Mesenchymal stem cell (in vitro differentiated cells and primary cell): ENCODE results near the gene CCDC171.

Source experiments
- DNase-seq: peaks from one replicate; pipeline ENCODE4 v3.0.0-alpha.2; 2013
- H2AFZ ChIP-seq: one replicate; pipeline ENCODE4 v1.6.1; 2013; ENCODE audit warnings: low read depth, mild to moderate bottlenecking, control low read depth, inconsistent platforms, low read length, moderate library complexity
- H2AK5ac ChIP-seq: 2 replicates; pipeline ENCODE4 v1.6.1; 2013; ENCODE audit warnings: low read length, moderate library complexity, mild to moderate bottlenecking, inconsistent platforms; ENCODE audit not compliant: severe bottlenecking
- H2BK120ac ChIP-seq: one replicate; pipeline ENCODE4 v1.6.1; 2013; ENCODE audit warnings: low read depth, mild to moderate bottlenecking, inconsistent platforms, low read length, moderate library complexity
- H2BK12ac ChIP-seq, 2 experiments: one replicate each; pipeline ENCODE4 v1.6.1; 2013; ENCODE audit warnings: inconsistent platforms in 2 of 2, low read length in 2 of 2, mild to moderate bottlenecking in 2 of 2, moderate library complexity in 2 of 2, control low read depth in 1 of 2
- H2BK15ac ChIP-seq: one replicate; pipeline ENCODE4 v1.6.1; 2013; ENCODE audit warnings: mild to moderate bottlenecking, low read depth, inconsistent platforms; ENCODE audit not compliant: poor library complexity, severe bottlenecking
- H2BK5ac ChIP-seq: 2 replicates; pipeline ENCODE4 v1.6.1; 2013; ENCODE audit warnings: low read depth, mild to moderate bottlenecking, low read length, control low read depth, inconsistent platforms; ENCODE audit not compliant: poor library complexity, severe bottlenecking
- H3K14ac ChIP-seq, 2 experiments: one replicate each; pipeline ENCODE4 v1.6.1; 2013; ENCODE audit warnings: inconsistent platforms in 2 of 2, low read length in 2 of 2, control low read depth in 1 of 2, mild to moderate bottlenecking in 1 of 2, moderate library complexity in 1 of 2
- H3K18ac ChIP-seq, 2 experiments: one replicate each; pipeline ENCODE4 v1.6.1; 2013; ENCODE audit warnings: inconsistent platforms in 2 of 2, low read length in 2 of 2, control low read depth in 1 of 2, low read depth in 1 of 2, mild to moderate bottlenecking in 1 of 2
- H3K23ac ChIP-seq, 2 experiments: one replicate each; pipeline ENCODE4 v1.6.1; 2013; ENCODE audit warnings: inconsistent platforms in 2 of 2, low read length in 2 of 2, mild to moderate bottlenecking in 2 of 2, moderate library complexity in 2 of 2, control low read depth in 1 of 2
- H3K27ac ChIP-seq: 2 replicates; pipeline ENCODE4 v1.5.1; 2013; ENCODE audit warnings: mild to moderate bottlenecking, moderate library complexity, low read length, control low read depth, inconsistent platforms; ENCODE audit not compliant: poor library complexity, severe bottlenecking
- H3K27me3 ChIP-seq, 2 experiments: 2 replicates each; pipeline versions ENCODE4 v1.6.1 to v1.7.0; 2013; ENCODE audit warnings: low read length in 2 of 2, mild to moderate bottlenecking in 2 of 2, moderate library complexity in 2 of 2, control low read depth in 1 of 2, inconsistent platforms in 1 of 2; ENCODE audit not compliant: control insufficient read depth in 1 of 2, insufficient read depth in 1 of 2
- H3K36me3 ChIP-seq, 2 experiments: 2 replicates each; pipeline versions ENCODE4 v1.6.1 to v1.7.0; 2013; ENCODE audit warnings: low read length in 2 of 2, control low read depth in 1 of 2, inconsistent platforms in 1 of 2, low read depth in 1 of 2, mild to moderate bottlenecking in 1 of 2; ENCODE audit not compliant: insufficient read depth in 2 of 2, control insufficient read depth in 1 of 2
- H3K4ac ChIP-seq, 2 experiments: one replicate each; pipeline ENCODE4 v1.6.1; 2013; ENCODE audit warnings: inconsistent platforms in 2 of 2, low read length in 2 of 2, mild to moderate bottlenecking in 2 of 2, moderate library complexity in 2 of 2, control low read depth in 1 of 2, low read depth in 1 of 2
- H3K4me1 ChIP-seq: 2 replicates; pipeline ENCODE4 v1.6.1; 2013; ENCODE audit warnings: low read depth, low read length, control low read depth; ENCODE audit not compliant: control insufficient read depth, insufficient read depth
- H3K4me2 ChIP-seq: 2 replicates; pipeline ENCODE4 v1.6.1; 2013; ENCODE audit warnings: low read length, mild to moderate bottlenecking, inconsistent platforms; ENCODE audit not compliant: poor library complexity, severe bottlenecking
- H3K4me3 ChIP-seq, 2 experiments: 2 replicates each; pipeline versions ENCODE4 v1.5.1 to v1.7.0; 2013; ENCODE audit warnings: low read length in 2 of 2, mild to moderate bottlenecking in 2 of 2, control low read depth in 1 of 2, low read depth in 1 of 2; ENCODE audit not compliant: insufficient read depth in 1 of 2
- H3K79me1 ChIP-seq: replicated peaks from 2 replicates; pipeline ENCODE4 v1.6.1; 2013; ENCODE audit warnings: mild to moderate bottlenecking, control low read depth, low read length, inconsistent platforms; ENCODE audit not compliant: poor library complexity, severe bottlenecking
- H3K9ac ChIP-seq: 2 replicates; pipeline ENCODE4 v1.7.0; 2013; ENCODE audit warnings: mild to moderate bottlenecking, low read length, moderate library complexity
- H3K9me3 ChIP-seq: 2 replicates; pipeline ENCODE4 v1.7.0; 2013; ENCODE audit warnings: mild to moderate bottlenecking, low read length; ENCODE audit not compliant: control insufficient read depth
- H4K8ac ChIP-seq: one replicate; pipeline ENCODE4 v1.6.1; 2013; ENCODE audit warnings: inconsistent platforms, mild to moderate bottlenecking, low read length, moderate library complexity
- H4K91ac ChIP-seq: one replicate; pipeline ENCODE4 v1.6.1; 2013; ENCODE audit warnings: mild to moderate bottlenecking, low read length, inconsistent platforms
- WGBS: methylation state at CpG from one replicate; pipeline ENCODE4 v1.1.7; 2013; ENCODE audit warnings: mixed read lengths; 5-methylcytosine and 5-hydroxymethylcytosine counted together

Gene CCDC171

DNA sequence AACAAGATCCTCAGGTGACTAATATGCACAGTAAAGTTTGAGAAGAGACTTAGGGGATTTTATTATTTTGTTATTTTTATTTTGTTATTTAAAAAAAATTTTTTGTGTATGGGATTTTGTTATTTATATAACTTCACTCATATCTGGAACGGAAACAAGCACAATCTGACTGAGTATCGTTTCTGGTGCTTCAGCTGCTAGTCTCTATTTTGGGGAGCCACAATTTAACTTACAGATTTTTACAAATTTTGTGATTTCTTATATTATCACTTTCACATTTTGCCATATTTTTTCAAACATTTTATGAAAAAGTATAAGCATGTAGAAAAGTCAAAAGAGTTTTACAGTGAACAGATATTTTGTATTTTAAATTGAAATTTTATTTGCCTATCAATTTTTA, 208.7 kb downstream of the CCDC171 start:
- no peaks in the 10 kb centered on the region for H3K27me3 ChIP-seq
- H3K79me1 ChIP-seq: no peaks in the 10 kb centered on the region
- H2AFZ ChIP-seq: no peak overlapping the region
- no peak overlapping the region for H3K14ac ChIP-seq
- H3K27ac ChIP-seq: no peak overlapping the region
- H3K36me3 ChIP-seq: no peaks in the 10 kb centered on the region
- H2BK5ac ChIP-seq: no peak overlapping the region
- H2AK5ac ChIP-seq: no peak overlapping the region
- DNase-seq: no peak
- no peaks in the 10 kb centered on the region for H3K9me3 ChIP-seq
- no peak overlapping the region for H3K9ac ChIP-seq
- no peaks in the 10 kb centered on the region for H3K4me1 ChIP-seq
- no peak overlapping the region for H2BK15ac ChIP-seq
- no peak overlapping the region for H3K4me2 ChIP-seq
- H2BK12ac ChIP-seq: no peak overlapping the region
- no CpG with 5 or more reads among the region's 2 CpGs for WGBS
- no peak overlapping the region for H3K4ac ChIP-seq
- H4K8ac ChIP-seq: no peak overlapping the region
- H3K23ac ChIP-seq: no peak overlapping the region
- no peak overlapping the region for H3K4me3 ChIP-seq
- no peak overlapping the region for H4K91ac ChIP-seq
- no peak overlapping the region for H3K18ac ChIP-seq
- no peak overlapping the region for H2BK120ac ChIP-seq

GRCh38 chr9:15763371-15763770, 210.5 kb downstream of the CCDC171 start:
- H4K91ac ChIP-seq: no peak overlapping the region
- H3K4me1 ChIP-seq: no peaks in the 10 kb centered on the region
- H3K27ac ChIP-seq: no peak overlapping the region
- no peak overlapping the region for H3K23ac ChIP-seq
- no peaks in the 10 kb centered on the region for H3K36me3 ChIP-seq
- no peak overlapping the region for H3K4me2 ChIP-seq
- no peak overlapping the region for H2AK5ac ChIP-seq
- H3K79me1 ChIP-seq: no peaks in the 10 kb centered on the region
- no peak overlapping the region for H3K18ac ChIP-seq
- 67% methylated on average over 1 of the region's 1 CpG for WGBS
- no peak overlapping the region for H3K9ac ChIP-seq
- no peak overlapping the region for H2BK120ac ChIP-seq
- H2AFZ ChIP-seq: no peak overlapping the region
- H3K27me3 ChIP-seq: no peaks in the 10 kb centered on the region
- no peak overlapping the region for H3K14ac ChIP-seq
- H2BK15ac ChIP-seq: no peak overlapping the region
- H3K4ac ChIP-seq: no peak overlapping the region
- H2BK12ac ChIP-seq: no peak overlapping the region
- H3K9me3 ChIP-seq: no peaks in the 10 kb centered on the region
- H2BK5ac ChIP-seq: no peak overlapping the region
- no peak overlapping the region for H3K4me3 ChIP-seq
- DNase-seq: no peak
- no peak overlapping the region for H4K8ac ChIP-seq

DNA sequence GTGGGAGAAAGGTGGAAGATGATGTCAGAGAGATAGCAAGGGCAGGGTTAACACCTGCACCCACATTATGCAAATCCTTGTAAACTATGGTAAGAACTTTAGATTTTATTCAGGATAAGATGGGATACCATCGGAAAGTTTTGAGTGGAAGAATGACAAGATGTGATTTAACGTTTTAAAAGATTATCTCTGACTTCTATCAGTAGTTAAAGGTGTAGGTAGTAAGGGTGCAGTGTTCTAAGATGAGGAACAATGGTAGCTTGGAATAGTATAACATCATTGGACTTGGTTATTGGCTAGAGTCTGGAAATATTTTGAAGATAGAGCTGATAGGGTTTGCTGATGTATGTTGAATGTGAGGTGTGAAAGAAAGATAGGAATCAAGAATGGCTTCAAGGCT, 211.3 kb downstream of the CCDC171 start:
- Histone ChIP-seq H2BK12ac (no peak overlapping the region), H2AFZ (no peak overlapping the region), H3K9ac (no peak overlapping the region), H3K4ac (no peak overlapping the region), H3K27me3 (no peaks in the 10 kb centered on the region), H3K79me1 (no peaks in the 10 kb centered on the region), H4K8ac (no peak overlapping the region), H2BK5ac (no peak overlapping the region), H3K18ac (no peak overlapping the region), H3K4me1 (no peaks in the 10 kb centered on the region), H2AK5ac (no peak overlapping the region), H4K91ac (no peak overlapping the region), H3K4me2 (no peak overlapping the region), H3K14ac (no peak overlapping the region), H3K36me3 (no peaks in the 10 kb centered on the region), H3K4me3 (no peak overlapping the region), H2BK120ac (no peak overlapping the region), H3K9me3 (no peaks in the 10 kb centered on the region), H3K27ac (no peak overlapping the region), H2BK15ac (no peak overlapping the region), H3K23ac (no peak overlapping the region)
- DNase-seq: no peak
- 90% methylated on average over 2 of the region's 2 CpGs for WGBS

DNA sequence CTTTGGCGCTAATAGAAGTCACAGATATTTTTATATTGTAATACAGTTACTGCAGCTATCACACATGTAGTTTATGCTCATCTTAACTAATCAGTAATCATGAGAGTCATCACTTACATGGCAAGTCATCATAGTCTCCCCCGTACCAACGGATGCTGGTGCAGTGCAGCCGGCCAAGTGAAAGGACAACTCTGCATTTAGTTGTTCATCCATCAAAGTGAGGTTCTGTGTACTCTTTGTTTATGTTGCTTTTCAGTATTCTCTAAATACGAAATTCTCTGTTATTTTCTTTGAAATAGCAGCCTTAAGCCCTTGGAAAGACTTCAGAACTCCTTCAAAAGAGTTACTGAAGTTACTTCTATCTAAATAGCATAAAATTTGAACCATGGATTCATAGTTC, 216.7 kb downstream of the CCDC171 start:
- no peak overlapping the region for H2BK12ac ChIP-seq
- no peak overlapping the region for H3K18ac ChIP-seq
- 91% methylated on average over 3 of the region's 5 CpGs for WGBS
- H3K27me3 ChIP-seq: no peaks in the 10 kb centered on the region
- H2AFZ ChIP-seq: no peak overlapping the region
- H3K23ac ChIP-seq: no peak overlapping the region
- no peak overlapping the region for H3K4me2 ChIP-seq
- no peak for DNase-seq
- no peak overlapping the region for H2BK15ac ChIP-seq
- no peak overlapping the region for H3K4ac ChIP-seq
- H2AK5ac ChIP-seq: no peak overlapping the region
- H3K36me3 ChIP-seq: no peaks in the 10 kb centered on the region
- no peaks in the 10 kb centered on the region for H3K4me1 ChIP-seq
- no peak overlapping the region for H2BK5ac ChIP-seq
- no peaks in the 10 kb centered on the region for H3K79me1 ChIP-seq
- no peak overlapping the region for H3K14ac ChIP-seq
- H3K9ac ChIP-seq: no peak overlapping the region
- no peaks in the 10 kb centered on the region for H3K9me3 ChIP-seq
- H4K8ac ChIP-seq: no peak overlapping the region
- no peak overlapping the region for H4K91ac ChIP-seq
- H3K4me3 ChIP-seq: no peak overlapping the region
- H3K27ac ChIP-seq: no peak overlapping the region
- H2BK120ac ChIP-seq: no peak overlapping the region
